DOHH2 (cell line): ENCODE measurements around the gene OR5AU1.

Source experiments
- H3F3A ChIP-seq: fragments of 200-600 bp; sonication (generic), shearing (Covaris generic); 2 replicates; pipeline ENCODE4 v1.6.0; 2016; ENCODE audit warnings: antibody characterized with exemption, mild to moderate bottlenecking; ENCODE audit not compliant: control insufficient read depth, insufficient read depth
- H3K27ac ChIP-seq: fragments of 200-600 bp; sonication (generic); 2 replicates; pipeline ENCODE4 v1.5.1; 2014; ENCODE audit warnings: low read depth, mild to moderate bottlenecking, low read length, moderate library complexity
- H3K27me3 ChIP-seq: fragments of 200-600 bp; sonication (generic); 2 replicates; pipeline ENCODE4 v1.6.1; 2014; ENCODE audit warnings: mild to moderate bottlenecking, low read length, mixed read lengths; ENCODE audit not compliant: control insufficient read depth
- H3K36me3 ChIP-seq: fragments of 200-600 bp; sonication (generic); 2 replicates; pipeline ENCODE4 v1.6.1; 2014; ENCODE audit warnings: mild to moderate bottlenecking, low read length, moderate library complexity, mixed read lengths; ENCODE audit not compliant: control insufficient read depth
- H3K4me1 ChIP-seq: fragments of 200-600 bp; sonication (generic); 2 replicates; pipeline ENCODE4 v1.6.1; 2014; ENCODE audit warnings: mild to moderate bottlenecking, low read length, mixed read lengths; ENCODE audit not compliant: control insufficient read depth
- H3K4me2 ChIP-seq: fragments of 200-600 bp; sonication (generic); 2 replicates; pipeline ENCODE4 v1.6.0; 2014; ENCODE audit warnings: mild to moderate bottlenecking, low read length, moderate library complexity
- H3K4me3 ChIP-seq: fragments of 200-600 bp; sonication (generic); 2 replicates; pipeline ENCODE4 v1.5.1; 2014; ENCODE audit warnings: mild to moderate bottlenecking, low read length, mixed read lengths
- H3K79me2 ChIP-seq: fragments of 200-600 bp; sonication (generic); 2 replicates; pipeline ENCODE4 v1.6.1; 2014; ENCODE audit warnings: mild to moderate bottlenecking, low read length, mixed read lengths; ENCODE audit not compliant: control insufficient read depth
- H3K9me2 ChIP-seq: fragments of 200-600 bp; sonication (generic); replicated peaks from 2 replicates; pipeline ENCODE4 v1.6.1; 2014; ENCODE audit warnings: mild to moderate bottlenecking, low read length, mixed read lengths; ENCODE audit not compliant: control insufficient read depth
- H3K9me3 ChIP-seq: fragments of 200-600 bp; sonication (generic); 2 replicates; pipeline ENCODE4 v1.6.1; 2014; ENCODE audit warnings: antibody characterized with exemption, low read length, mixed read lengths; ENCODE audit not compliant: control insufficient read depth, insufficient read depth
- H4K20me1 ChIP-seq: fragments of 200-600 bp; sonication (generic); 2 replicates; pipeline ENCODE4 v1.6.0; 2014; ENCODE audit warnings: low read depth, mild to moderate bottlenecking, antibody characterized with exemption, low read length, moderate library complexity; ENCODE audit not compliant: control insufficient read depth, insufficient read depth
- CTCF ChIP-seq: fragments of 200-600 bp; sonication (generic); IDR thresholded peaks from one replicate; pipeline ENCODE4 v1.5.1; 2014; ENCODE audit warnings: antibody characterized with exemption, mild to moderate bottlenecking, low read depth, low read length; ENCODE audit not compliant: poor library complexity, severe bottlenecking
- EZH2phosphoT487 ChIP-seq: fragments of 200-600 bp; sonication (generic); IDR thresholded peaks from 2 replicates; pipeline ENCODE4 v1.6.1; 2017; ENCODE audit warnings: borderline replicate concordance, mild to moderate bottlenecking, antibody characterized with exemption, low read length, moderate library complexity, mixed read lengths

The OR5AU1 gene

GRCh38 chr14:21194597-21194996 is 38.7 kb upstream of the OR5AU1 start:
- H3K9me3 ChIP-seq, result no peaks in the 10 kb centered on the region
- H3K4me3 ChIP-seq, result no peak overlapping the region
- TF ChIP-seq EZH2phosphoT487 (no peak), CTCF (no peak)
- peaks cover 2% of the 10 kb centered on the region; the same call in 1 of the 2 replicates for H3F3A ChIP-seq
- H3K36me3 ChIP-seq, result no peaks in the 10 kb centered on the region
- peaks cover 13% of the 10 kb centered on the region; the same call in 1 of the 2 replicates for H3K27me3 ChIP-seq
- no peak overlapping the region for H3K27ac ChIP-seq
- no peak overlapping the region for H3K4me2 ChIP-seq
- peaks cover 18% of the 10 kb centered on the region for H3K4me1 ChIP-seq
- no peaks in the 10 kb centered on the region for H3K79me2 ChIP-seq
- no peaks in the 10 kb centered on the region for H3K9me2 ChIP-seq
- no peaks in the 10 kb centered on the region for H4K20me1 ChIP-seq

DNA sequence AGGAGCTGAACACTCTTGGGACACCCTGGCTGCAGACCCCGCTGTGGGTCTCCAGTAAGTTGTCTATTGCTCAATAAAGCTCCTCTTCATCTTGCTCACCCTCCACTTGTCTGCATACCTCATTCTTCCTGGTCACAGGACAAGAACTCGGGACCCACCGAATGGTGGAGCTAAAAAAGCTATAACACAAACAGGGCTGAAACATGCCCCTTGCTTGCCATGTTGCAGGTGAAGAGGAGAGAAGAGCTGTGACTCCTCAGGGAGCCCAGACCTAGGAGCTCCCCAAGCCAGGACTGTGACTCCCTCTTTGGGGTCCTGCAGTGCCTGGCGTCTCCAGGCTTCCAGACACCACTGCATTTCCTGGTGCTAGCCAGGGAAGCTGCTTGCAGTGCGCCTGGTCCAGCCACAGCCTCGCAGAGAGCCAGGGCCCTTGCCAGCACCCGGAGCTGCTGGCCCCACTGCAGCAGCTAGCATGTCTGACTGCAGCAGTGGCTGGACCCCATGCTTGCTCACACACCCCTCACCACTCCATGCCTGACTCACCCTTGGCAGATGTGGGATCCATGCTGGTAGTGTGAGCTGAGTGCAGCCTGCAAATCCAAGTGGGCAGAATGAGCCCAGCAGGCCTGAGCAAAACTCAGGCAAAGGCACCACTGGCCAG is 37.1 kb upstream of the OR5AU1 start:
- H3K27me3 ChIP-seq, result peaks cover 13% of the 10 kb centered on the region; the same call in 1 of the 2 replicates
- no peaks in the 10 kb centered on the region for H3K36me3 ChIP-seq
- no peak overlapping the region for H3K27ac ChIP-seq
- H3K79me2 ChIP-seq, result no peaks in the 10 kb centered on the region
- H3K4me1 ChIP-seq, result peaks cover 18% of the 10 kb centered on the region
- no peak overlapping the region for H3K4me3 ChIP-seq
- TF ChIP-seq EZH2phosphoT487 (no peak), CTCF (no peak)
- no peaks in the 10 kb centered on the region for H3F3A ChIP-seq
- H3K4me2 ChIP-seq, result no peak overlapping the region
- no peaks in the 10 kb centered on the region for H3K9me2 ChIP-seq
- H3K9me3 ChIP-seq, result no peaks in the 10 kb centered on the region
- H4K20me1 ChIP-seq, result no peaks in the 10 kb centered on the region

- Histone ChIP-seq H3F3A (no peaks in the 10 kb centered on the region), H3K4me2 (peak overlapping the region; percentile 74), H3K4me3 (peak overlapping the region; percentile 57), H3K27me3 (peaks cover 13% of the 10 kb centered on the region; the same call in 1 of the 2 replicates), H3K79me2 (no peaks in the 10 kb centered on the region), H3K27ac (no peak overlapping the region), H3K9me2 (no peaks in the 10 kb centered on the region), H4K20me1 (no peaks in the 10 kb centered on the region), H3K36me3 (no peaks in the 10 kb centered on the region), H3K4me1 (peaks cover 18% of the 10 kb centered on the region), H3K9me3 (no peaks in the 10 kb centered on the region)
- no peak for TF ChIP-seq CTCF
- TF ChIP-seq EZH2phosphoT487, result no peak
These were observed 36.6 kb upstream of the OR5AU1 start for GRCh38 chr14:21192447-21192822.
